Activated CD4-positive, CD25-positive, alpha-beta regulatory T cell treated with anti-CD3 and anti-CD28 coated beads, Interleukin-2, amount 50 U/mL, for 72 hours (primary cell): ENCODE results near the gene C1orf56.
"Not testable (repeated sequence)": the region's sequence is repeated elsewhere in the genome, so short reads cannot be mapped to it uniquely, and the experiment has no call there.

Experiments used
- DNase-seq: peaks from one replicate; pipeline ENCODE4 v3.0.0; 2021

Gene C1orf56

DNA sequence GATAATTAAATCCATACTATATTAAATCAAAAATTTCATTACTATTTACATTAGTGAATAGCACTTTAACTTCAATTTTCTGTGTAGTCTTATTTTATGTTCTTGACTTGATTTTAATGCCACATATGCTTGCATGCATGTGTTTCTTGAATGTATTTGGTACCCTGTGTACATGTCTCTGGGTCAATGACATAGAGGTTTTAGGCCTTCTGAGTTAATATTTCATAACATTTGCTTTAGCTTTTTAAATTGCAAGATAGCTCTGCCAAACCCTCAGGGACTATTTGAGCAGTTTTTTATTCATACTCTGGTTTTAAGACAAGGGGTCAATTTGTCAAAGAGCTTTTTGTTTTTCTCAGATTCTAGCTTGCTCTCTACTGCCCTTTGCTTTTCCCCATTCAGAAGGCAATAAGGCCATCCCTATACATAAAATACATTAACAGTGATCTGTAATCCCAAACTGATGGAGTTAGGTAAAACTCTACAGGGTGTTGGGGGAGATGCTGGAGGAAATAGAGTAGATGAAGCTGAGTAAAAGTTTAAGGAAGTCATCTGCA is 17.6 kb downstream of the C1orf56 start:
- DNase-seq = no peak

DNA sequence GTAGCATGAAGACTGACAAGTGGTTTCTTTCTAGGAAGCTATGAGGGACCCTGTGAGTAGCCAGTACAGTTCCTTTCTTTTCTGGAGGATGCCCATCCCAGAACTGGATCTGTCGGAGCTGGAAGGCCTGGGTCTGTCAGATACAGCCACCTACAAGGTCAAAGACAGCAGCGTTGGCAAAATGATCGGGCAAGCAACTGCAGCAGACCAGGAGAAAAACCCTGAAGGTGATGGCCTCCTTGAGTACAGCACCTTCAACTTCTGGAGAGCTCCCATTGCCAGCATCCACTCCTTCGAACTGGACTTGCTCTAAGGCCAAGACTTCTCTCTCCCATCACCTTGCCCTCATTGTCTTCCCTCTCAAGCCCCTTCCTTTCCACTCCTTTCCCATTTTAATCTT is 19.6 kb downstream of the C1orf56 start:
- no peak for DNase-seq

DNA sequence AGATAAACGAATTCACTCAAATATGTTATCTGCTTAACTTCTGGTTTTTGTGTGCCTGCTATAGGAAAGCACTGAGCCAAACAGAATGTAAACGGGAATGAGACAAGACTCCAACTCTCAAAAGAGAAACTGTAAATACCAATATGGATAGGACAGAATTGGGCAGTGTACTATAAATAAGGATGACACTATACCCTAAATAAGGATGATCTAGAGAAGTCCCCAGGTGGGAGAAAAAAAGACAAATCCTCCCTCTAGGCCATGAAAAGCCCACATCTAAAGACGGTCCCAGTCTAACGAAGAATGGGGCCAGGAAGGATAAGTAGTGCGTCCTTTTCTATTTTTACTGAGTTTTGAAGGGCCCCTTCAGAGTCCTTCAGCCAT is 21.5 kb downstream of the C1orf56 start:
- no peak for DNase-seq

DNA sequence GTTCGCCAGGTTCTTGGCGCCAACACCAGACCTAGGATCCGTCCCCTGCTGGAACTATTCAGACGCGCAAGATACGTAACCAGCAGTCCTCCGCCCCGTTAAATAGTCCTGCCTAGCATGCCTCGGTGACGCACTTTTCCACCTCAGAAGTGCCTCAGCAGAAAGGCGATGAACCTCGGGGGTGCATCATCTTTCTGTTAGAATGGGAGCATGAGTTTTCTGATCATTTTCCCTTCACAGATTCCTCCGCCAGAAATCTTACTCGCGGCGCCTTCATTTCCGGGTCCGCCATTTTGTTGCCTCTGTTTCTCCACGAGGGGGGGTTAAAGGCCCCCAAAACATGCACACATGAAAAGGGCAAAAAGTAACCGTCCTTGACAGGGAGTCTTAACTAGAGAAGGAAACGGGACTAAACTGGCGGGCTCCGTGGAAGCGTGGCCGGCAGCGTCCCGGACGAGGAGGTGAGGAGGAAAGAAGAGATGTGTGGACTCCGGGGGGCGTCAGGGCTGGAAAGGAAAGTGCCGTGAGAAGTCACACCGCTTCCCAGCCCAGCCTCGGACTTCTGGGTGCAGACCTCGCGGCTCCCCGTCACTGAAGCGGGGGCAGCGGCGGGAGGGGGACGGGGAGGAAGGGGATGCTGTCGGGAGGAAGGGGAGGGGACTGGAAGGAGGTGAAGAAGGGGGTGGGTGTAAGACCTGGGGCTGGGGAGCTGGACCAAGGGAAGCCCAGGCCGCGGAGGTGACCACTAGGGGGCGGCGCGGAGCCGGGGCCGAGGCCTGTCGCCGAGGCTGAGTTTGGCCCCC is 23.1 kb downstream of the C1orf56 start, which contains the start of gene GABPB2:
Gene GABPB2, plus strand, starts transcription at position 288 of the 803 bp plus-strand sequence. CDS start 17,429 bp downstream, outside the sequence.
- DNase-seq = peak; percentile 95

DNA sequence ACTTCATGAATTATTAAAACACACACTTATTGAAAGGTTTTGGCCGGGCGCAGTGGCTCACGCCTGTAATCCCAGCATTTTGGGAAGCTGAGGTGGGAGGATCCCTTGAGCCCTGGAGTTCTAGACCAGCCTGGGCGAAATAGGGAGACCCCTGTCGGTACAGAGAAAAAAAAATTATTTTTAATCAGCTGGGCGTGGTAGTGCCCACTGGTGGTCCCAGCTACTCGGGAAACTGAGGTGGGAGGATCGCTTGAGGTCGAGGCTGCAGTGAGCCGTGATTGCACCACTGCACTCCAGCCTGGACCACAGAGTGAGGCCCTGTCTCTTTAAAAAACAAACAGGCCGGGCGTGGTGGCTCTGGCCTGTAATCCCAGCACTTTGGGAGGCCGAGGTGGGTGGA is 24.7 kb downstream of the C1orf56 start:
- DNase-seq = no peak

DNA sequence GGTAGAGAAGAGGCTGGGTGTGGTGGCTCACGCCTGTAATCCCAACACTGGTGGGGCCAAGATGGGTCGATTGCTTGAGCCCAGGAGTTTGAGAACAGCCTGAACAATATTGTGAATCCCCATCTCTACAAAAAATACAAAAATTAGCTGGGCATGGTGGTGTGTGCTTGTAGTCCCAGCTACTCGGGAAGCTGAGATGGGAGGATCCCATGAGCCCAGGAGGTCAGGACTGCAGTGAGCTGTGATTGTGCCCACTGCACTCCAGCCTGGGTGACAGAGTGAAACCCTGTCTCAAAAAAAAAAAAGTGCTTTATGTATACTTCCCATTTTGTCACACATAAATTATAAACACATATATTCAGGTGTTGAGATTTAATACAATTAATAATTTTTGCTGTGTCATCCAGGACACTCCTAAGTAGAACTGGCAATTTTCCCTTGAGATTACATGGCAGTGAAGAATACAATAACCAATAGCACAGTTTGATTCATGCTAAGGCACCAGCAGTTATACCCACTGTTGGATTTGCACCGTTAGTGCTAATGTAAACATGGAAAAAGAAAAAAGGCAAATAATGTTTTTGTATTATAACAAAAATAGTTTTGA is 38.5 kb downstream of the C1orf56 start:
- DNase-seq = no peak

DNA sequence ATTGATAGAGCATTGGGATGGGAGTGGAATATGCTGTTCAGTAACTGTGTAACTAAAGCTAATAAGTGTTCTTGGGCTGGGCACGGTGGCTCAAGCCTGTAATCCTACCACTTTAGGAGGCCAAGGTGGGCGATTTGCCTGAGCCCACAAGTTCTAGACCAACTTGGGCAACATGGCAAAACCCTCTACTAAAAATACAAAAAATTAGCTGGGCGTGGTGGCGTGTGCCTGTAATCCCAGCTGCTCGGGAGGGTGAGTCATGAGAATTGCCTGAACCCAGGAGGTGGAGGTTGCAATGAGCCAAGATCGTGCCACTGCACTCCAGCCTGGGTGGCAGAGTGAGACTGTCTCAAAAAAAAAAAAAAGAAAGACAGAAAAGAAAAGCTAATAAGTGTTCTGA is 49.9 kb downstream of the C1orf56 start:
- DNase-seq = not testable (repeated sequence)

DNA sequence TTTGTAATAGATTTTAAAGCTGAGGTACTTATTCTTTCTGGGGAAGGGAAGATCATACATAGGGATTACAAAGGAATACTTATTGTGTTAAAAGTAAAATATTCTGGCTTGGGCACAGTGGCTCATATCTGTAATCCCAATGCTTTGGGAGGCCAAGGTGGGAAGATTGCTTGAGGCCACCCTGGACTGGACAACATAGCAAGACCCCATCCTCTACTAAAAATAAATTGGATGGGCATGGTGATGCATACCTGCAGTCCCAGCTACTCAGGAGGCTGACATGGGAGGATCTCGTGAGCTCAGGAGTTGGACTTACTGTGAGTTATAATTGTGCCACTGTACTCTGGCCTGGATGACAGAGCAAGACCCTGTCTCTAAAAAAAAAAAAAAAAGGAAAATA is 50.6 kb downstream of the C1orf56 start:
- no peak for DNase-seq
